SK-N-SH (cell line): ENCODE results near the gene SPON1. TPM values are rescaled to one million over a fixed set of nuclear protein-coding genes. Genes with fewer than 3 reads are reported as not detected.

Experiments used
- CTCF ChIA-PET: fragments of 300-600, 350-600 bp; formaldehyde crosslinking; extraction: SDS; loops from one replicate; lab custom pipeline; 2021; lab: Yijun Ruan, JAX
- POLR2A ChIA-PET: fragments of 350-600 bp; sonication (Branson Sonifier 250); formaldehyde crosslinking; extraction: SDS; loops from one replicate; lab custom pipeline; 2020; ENCODE audit warnings: antibody characterized with exemption, inconsistent platforms; lab: Yijun Ruan, JAX
- DNase-seq: peaks from one replicate; pipeline ENCODE4 v3.0.0; 2012
- H2AFZ ChIP-seq: fragments of 200-600 bp; sonication (generic); 2 replicates; pipeline ENCODE4 v1.8.1; 2016; ENCODE audit warnings: antibody characterized with exemption, mild to moderate bottlenecking, low read depth
- H3F3A ChIP-seq: fragments of 200-600 bp; sonication (generic); replicated peaks from 2 replicates; pipeline ENCODE3; 2016; ENCODE audit warnings: antibody characterized with exemption, mild to moderate bottlenecking; ENCODE audit not compliant: insufficient read depth
- H3K27ac ChIP-seq, 2 experiments: fragments of 200-500 bp in 1 of 2; fragments of 200-600 bp in 1 of 2; sonication (Bioruptor generic) in 1 of 2; sonication (generic), shearing (Covaris generic) in 1 of 2; 2 replicates each; pipeline versions ENCODE4 v1.5.1 to v1.6.1; 2014 to 2016; ENCODE audit warnings: low read depth in 2 of 2, inconsistent platforms in 1 of 2, low read length in 1 of 2, mild to moderate bottlenecking in 1 of 2, mixed read lengths in 1 of 2
- H3K27me3 ChIP-seq: fragments of 200-600 bp; sonication (generic), shearing (Covaris generic); 2 replicates; pipeline ENCODE4 v1.6.1; 2016; ENCODE audit warnings: mixed run types; ENCODE audit not compliant: insufficient read depth
- H3K36me3 ChIP-seq, 2 experiments: fragments of 200-500 bp in 1 of 2; fragments of 200-600 bp in 1 of 2; sonication (Bioruptor generic) in 1 of 2; sonication (generic) in 1 of 2; replicated peaks in 1 of 2; 2 replicates each; pipeline versions ENCODE3 to v1.5.1; 2014 to 2016; ENCODE audit warnings: low read length in 1 of 2, mild to moderate bottlenecking in 1 of 2; ENCODE audit not compliant: insufficient read depth in 2 of 2, control insufficient read depth in 1 of 2
- H3K4me1 ChIP-seq, 2 experiments: fragments of 200-500 bp in 1 of 2; fragments of 200-600 bp in 1 of 2; sonication (Bioruptor generic) in 1 of 2; sonication (generic), shearing (Covaris generic) in 1 of 2; 2 replicates each; pipeline versions ENCODE4 v1.5.1 to v1.6.1; 2014 to 2016; ENCODE audit warnings: low read depth in 1 of 2, low read length in 1 of 2, mixed run types in 1 of 2; ENCODE audit not compliant: insufficient read depth in 2 of 2, control insufficient read depth in 1 of 2
- H3K4me2 ChIP-seq: fragments of 200-600 bp; sonication (generic), shearing (Covaris generic); 2 replicates; pipeline ENCODE4 v1.6.1; 2017; ENCODE audit warnings: mixed run types
- H3K4me3 ChIP-seq, 2 experiments: fragments of 200-500 bp in 1 of 2; fragments of 200-600 bp in 1 of 2; sonication (Bioruptor generic) in 1 of 2; sonication (generic), shearing (Covaris generic) in 1 of 2; 2 replicates each; pipeline versions ENCODE4 v1.5.1 to v1.8.1; 2014 to 2016; ENCODE audit warnings: low read depth in 2 of 2, inconsistent platforms in 1 of 2, low read length in 1 of 2, mild to moderate bottlenecking in 1 of 2, mixed read lengths in 1 of 2, moderate library complexity in 1 of 2
- H3K79me2 ChIP-seq: fragments of 200-600 bp; sonication (generic); 2 replicates; pipeline ENCODE4 v1.8.1; 2017; ENCODE audit warnings: mild to moderate bottlenecking; ENCODE audit not compliant: insufficient read depth
- H3K9ac ChIP-seq: fragments of 200-600 bp; sonication (generic); 2 replicates; pipeline ENCODE4 v1.6.1; 2017; ENCODE audit warnings: mixed run types
- H3K9me2 ChIP-seq: fragments of 200-600 bp; sonication (generic); 2 replicates; pipeline ENCODE4 v1.6.1; 2017; ENCODE audit warnings: mixed run types
- H3K9me3 ChIP-seq: fragments of 200-600 bp; sonication (generic); 2 replicates; pipeline ENCODE4 v1.6.1; 2017; ENCODE audit warnings: mixed run types, mild to moderate bottlenecking, moderate library complexity
- H4K20me1 ChIP-seq: fragments of 200-600 bp; sonication (generic); 2 replicates; pipeline ENCODE4 v1.6.1; 2017; ENCODE audit warnings: mild to moderate bottlenecking, mixed run types; ENCODE audit not compliant: insufficient read depth
- CHD2 ChIP-seq: fragments of 150-350 bp; IDR thresholded peaks from 2 replicates; pipeline ENCODE4 v1.6.1; 2018; ENCODE audit warnings: low read length; ENCODE audit not compliant: partially characterized antibody
- CTCF ChIP-seq: fragments of 200-600 bp; sonication (generic); IDR thresholded peaks from 2 replicates; pipeline ENCODE4 v1.6.1; 2017; ENCODE audit warnings: antibody characterized with exemption, mild to moderate bottlenecking, moderate library complexity
- ELF1 ChIP-seq: IDR thresholded peaks from 2 replicates; pipeline ENCODE4 v1.4.0; 2012
- EP300 ChIP-seq, 2 experiments: IDR thresholded peaks; 2 replicates each; pipeline versions ENCODE4 v1.4.0 to v1.6.1; 2012; ENCODE audit warnings: borderline replicate concordance in 1 of 2, low read depth in 1 of 2, low read length in 1 of 2
- EZH2phosphoT487 ChIP-seq: fragments of 200-600 bp; sonication (generic); IDR thresholded peaks from 2 replicates; pipeline ENCODE4 v1.6.1; 2017; ENCODE audit warnings: low read depth, mixed run types, mild to moderate bottlenecking, antibody characterized with exemption, moderate library complexity, borderline replicate concordance
- FOSL2 ChIP-seq: IDR thresholded peaks from 2 replicates; pipeline ENCODE4 v1.4.0; 2012; ENCODE audit warnings: low read depth, mild to moderate bottlenecking, moderate library complexity, borderline replicate concordance
- GATA2 ChIP-seq: sonication (generic); formaldehyde crosslinking; IDR thresholded peaks from 2 replicates; pipeline ENCODE4 v1.5.0; 2020; ENCODE audit warnings: mild to moderate bottlenecking, missing genetic modification reagents
- MAX ChIP-seq: IDR thresholded peaks from 2 replicates; pipeline ENCODE4 v1.4.0; 2012; ENCODE audit warnings: low read depth
- MXI1 ChIP-seq: IDR thresholded peaks from 2 replicates; pipeline ENCODE4 v1.6.1; 2012; ENCODE audit warnings: mild to moderate bottlenecking, low read depth, low read length, improper control_type of control experiment
- NFIC ChIP-seq: IDR thresholded peaks from 2 replicates; pipeline ENCODE4 v1.4.0; 2012; ENCODE audit warnings: borderline replicate concordance
- NRF1 ChIP-seq: IDR thresholded peaks from 2 replicates; pipeline ENCODE4 v1.6.1; 2012; ENCODE audit warnings: low read depth, mild to moderate bottlenecking, low read length
- PBX3 ChIP-seq: IDR thresholded peaks from 2 replicates; pipeline ENCODE4; 2012
- RAD21 ChIP-seq: IDR thresholded peaks from 2 replicates; pipeline ENCODE4 v1.6.1; 2012; ENCODE audit warnings: mild to moderate bottlenecking, low read length
- RFX5 ChIP-seq: IDR thresholded peaks from 2 replicates; pipeline ENCODE4 v1.6.1; 2012; ENCODE audit warnings: mild to moderate bottlenecking, improper control_type of control experiment, low read length
- SIN3A ChIP-seq: IDR thresholded peaks from 2 replicates; pipeline ENCODE4 v1.6.1; 2012; ENCODE audit warnings: low read depth, mild to moderate bottlenecking, low read length, moderate library complexity, borderline replicate concordance
- TCF12 ChIP-seq: IDR thresholded peaks from 2 replicates; pipeline ENCODE4 v1.4.0; 2012
- YY1 ChIP-seq: IDR thresholded peaks from 2 replicates; pipeline ENCODE4 v1.4.0; 2012; ENCODE audit warnings: low read depth, mild to moderate bottlenecking
- WGBS: methylation state at CpG from one replicate; pipeline ENCODE4 v1.1.6; 2017; ENCODE audit warnings: low lambda C conversion rate; 5-methylcytosine and 5-hydroxymethylcytosine counted together
- polyA plus RNA-seq, 3 experiments: library from polyadenylated mRNA; depleted of rRNA; stranded (reverse); fragments of >200 nt; gene quantifications; 2 replicates each; pipeline ENCODE4 v1.2.3, GENCODE V29; 2012
- TF ChIP-seq, protein P1 (sequence below): IDR thresholded peaks from 2 replicates; pipeline ENCODE4 v1.6.1; 2012; ENCODE audit warnings: mild to moderate bottlenecking, low read depth, low read length, moderate library complexity
- TF ChIP-seq, protein P2 (sequence below): fragments of 150-350 bp; IDR thresholded peaks from 2 replicates; pipeline ENCODE4 v1.6.1; 2016; ENCODE audit warnings: mild to moderate bottlenecking, low read depth, low read length
- TF ChIP-seq, protein P3 (sequence below): IDR thresholded peaks from 2 replicates; pipeline ENCODE4 v1.4.0; 2012; ENCODE audit warnings: low read depth, borderline replicate concordance

SPON1 gene
- not detected in 2 replicates for polyA plus RNA-seq (2012; rRNA removed)
- polyA plus RNA-seq (2012; cell fraction: cytosol; rRNA removed): not detected in 2 replicates
- polyA plus RNA-seq (2012; cell fraction: nucleus; rRNA removed): 0.01 TPM in 1 of 2 replicates, not detected in the other

DNA sequence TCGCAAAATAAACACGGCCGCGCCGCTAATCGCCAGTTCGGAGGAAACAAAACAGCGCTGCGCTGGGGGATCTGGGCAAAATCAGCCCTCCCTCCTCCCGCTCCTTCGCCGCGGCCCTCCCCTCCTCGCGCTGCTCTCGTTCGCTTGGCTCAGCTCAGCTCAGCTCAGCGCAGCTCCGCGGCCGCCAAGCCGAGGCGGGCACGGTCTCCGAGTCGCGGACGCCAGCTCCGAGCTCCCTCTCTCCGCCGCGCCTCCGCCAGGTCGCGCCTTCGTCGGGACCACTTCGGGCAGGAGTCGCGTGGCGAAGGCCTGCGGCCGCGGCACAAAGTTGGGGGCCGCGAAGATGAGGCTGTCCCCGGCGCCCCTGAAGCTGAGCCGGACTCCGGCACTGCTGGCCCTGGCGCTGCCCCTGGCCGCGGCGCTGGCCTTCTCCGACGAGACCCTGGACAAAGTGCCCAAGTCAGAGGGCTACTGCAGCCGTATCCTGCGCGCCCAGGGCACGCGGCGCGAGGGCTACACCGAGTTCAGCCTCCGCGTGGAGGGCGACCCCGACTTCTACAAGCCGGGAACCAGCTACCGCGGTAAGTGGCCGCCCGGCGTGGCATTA, at the start of gene SPON1:
Gene SPON1, plus strand, starts transcription at position 162 of the 607 bp plus-strand sequence. Its CDS starts 182 bp downstream, at position 344.
- TF ChIP-seq GATA2 (CRISPR knock-in tag) (no peak), CHD2 (no peak), RAD21 (no peak), ELF1 (no peak), SIN3A (no peak), NRF1 (no peak), MXI1 (no peak), EP300 (IDR thresholded peaks at IDR 0.05; ENCODE audit: borderline replicate concordance in 1 of 2, low read depth in 1 of 2, low read length in 1 of 2) (no peak), YY1 (no peak), NFIC (no peak), RFX5 (no peak), PBX3 (no peak), CTCF (no peak), MAX (no peak), FOSL2 (no peak), TCF12 (no peak), EZH2phosphoT487 (no peak)
- TF ChIP-seq, protein P1, sequence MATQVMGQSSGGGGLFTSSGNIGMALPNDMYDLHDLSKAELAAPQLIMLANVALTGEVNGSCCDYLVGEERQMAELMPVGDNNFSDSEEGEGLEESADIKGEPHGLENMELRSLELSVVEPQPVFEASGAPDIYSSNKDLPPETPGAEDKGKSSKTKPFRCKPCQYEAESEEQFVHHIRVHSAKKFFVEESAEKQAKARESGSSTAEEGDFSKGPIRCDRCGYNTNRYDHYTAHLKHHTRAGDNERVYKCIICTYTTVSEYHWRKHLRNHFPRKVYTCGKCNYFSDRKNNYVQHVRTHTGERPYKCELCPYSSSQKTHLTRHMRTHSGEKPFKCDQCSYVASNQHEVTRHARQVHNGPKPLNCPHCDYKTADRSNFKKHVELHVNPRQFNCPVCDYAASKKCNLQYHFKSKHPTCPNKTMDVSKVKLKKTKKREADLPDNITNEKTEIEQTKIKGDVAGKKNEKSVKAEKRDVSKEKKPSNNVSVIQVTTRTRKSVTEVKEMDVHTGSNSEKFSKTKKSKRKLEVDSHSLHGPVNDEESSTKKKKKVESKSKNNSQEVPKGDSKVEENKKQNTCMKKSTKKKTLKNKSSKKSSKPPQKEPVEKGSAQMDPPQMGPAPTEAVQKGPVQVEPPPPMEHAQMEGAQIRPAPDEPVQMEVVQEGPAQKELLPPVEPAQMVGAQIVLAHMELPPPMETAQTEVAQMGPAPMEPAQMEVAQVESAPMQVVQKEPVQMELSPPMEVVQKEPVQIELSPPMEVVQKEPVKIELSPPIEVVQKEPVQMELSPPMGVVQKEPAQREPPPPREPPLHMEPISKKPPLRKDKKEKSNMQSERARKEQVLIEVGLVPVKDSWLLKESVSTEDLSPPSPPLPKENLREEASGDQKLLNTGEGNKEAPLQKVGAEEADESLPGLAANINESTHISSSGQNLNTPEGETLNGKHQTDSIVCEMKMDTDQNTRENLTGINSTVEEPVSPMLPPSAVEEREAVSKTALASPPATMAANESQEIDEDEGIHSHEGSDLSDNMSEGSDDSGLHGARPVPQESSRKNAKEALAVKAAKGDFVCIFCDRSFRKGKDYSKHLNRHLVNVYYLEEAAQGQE: no peak
- TF ChIP-seq, protein P2, sequence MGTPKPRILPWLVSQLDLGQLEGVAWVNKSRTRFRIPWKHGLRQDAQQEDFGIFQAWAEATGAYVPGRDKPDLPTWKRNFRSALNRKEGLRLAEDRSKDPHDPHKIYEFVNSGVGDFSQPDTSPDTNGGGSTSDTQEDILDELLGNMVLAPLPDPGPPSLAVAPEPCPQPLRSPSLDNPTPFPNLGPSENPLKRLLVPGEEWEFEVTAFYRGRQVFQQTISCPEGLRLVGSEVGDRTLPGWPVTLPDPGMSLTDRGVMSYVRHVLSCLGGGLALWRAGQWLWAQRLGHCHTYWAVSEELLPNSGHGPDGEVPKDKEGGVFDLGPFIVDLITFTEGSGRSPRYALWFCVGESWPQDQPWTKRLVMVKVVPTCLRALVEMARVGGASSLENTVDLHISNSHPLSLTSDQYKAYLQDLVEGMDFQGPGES: no peak
- TF ChIP-seq, protein P3, sequence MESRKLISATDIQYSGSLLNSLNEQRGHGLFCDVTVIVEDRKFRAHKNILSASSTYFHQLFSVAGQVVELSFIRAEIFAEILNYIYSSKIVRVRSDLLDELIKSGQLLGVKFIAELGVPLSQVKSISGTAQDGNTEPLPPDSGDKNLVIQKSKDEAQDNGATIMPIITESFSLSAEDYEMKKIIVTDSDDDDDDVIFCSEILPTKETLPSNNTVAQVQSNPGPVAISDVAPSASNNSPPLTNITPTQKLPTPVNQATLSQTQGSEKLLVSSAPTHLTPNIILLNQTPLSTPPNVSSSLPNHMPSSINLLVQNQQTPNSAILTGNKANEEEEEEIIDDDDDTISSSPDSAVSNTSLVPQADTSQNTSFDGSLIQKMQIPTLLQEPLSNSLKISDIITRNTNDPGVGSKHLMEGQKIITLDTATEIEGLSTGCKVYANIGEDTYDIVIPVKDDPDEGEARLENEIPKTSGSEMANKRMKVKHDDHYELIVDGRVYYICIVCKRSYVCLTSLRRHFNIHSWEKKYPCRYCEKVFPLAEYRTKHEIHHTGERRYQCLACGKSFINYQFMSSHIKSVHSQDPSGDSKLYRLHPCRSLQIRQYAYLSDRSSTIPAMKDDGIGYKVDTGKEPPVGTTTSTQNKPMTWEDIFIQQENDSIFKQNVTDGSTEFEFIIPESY: no peak
- TF ChIP-seq, all 33 proteins: peak for 0
- Histone ChIP-seq H3K4me2 (no peak within 1 kb of the TSS), H3K79me2 (no peaks in the 10 kb centered on the region), H3K36me3 (no peaks in the 10 kb centered on the region), H3F3A (no peaks in the 10 kb centered on the region), H4K20me1 (no peaks in the 10 kb centered on the region), H3K27me3 (peaks cover 66% of the 10 kb centered on the region), H3K27ac (no peak within 1 kb of the TSS), H2AFZ (no peak within 1 kb of the TSS), H3K9me3 (no peaks in the 10 kb centered on the region), H3K4me3 (peak within 1 kb of the TSS in 1 of 2 experiments; percentile 29; a peak in 1 of 4 replicates), H3K9me2 (no peaks in the 10 kb centered on the region), H3K9ac (no peak within 1 kb of the TSS), H3K4me1 (peaks cover 0 to 9% of the 10 kb centered on the region in 2 experiments; a peak in 1 of 4 replicates)
- WGBS: 36% methylated on average over 24 of the region's 74 CpGs
- peak; percentile 78 for DNase-seq
- POLR2A ChIA-PET: no interaction called here
- CTCF ChIA-PET: interaction anchor here (0.8 to 15.0 kb wide), 11 partner anchors 14 to 338 kb away, joined by 3 to 101 read pairs (median 4); no protein-coding TSS in a partner anchor
